Measurements from ENCODE around the gene HACD3.
A peak's percentile ranks its signal among the peaks of the same experiment; 100 is the strongest.
"Not testable (repeated sequence)": the region's sequence is repeated elsewhere in the genome, so short reads cannot be mapped to it uniquely, and the experiment has no call there.

Gene HACD3

GRCh38 chr15:65541231-65541820 lies 11.1 kb downstream of the HACD3 start:
- DNase-seq (ENCODE audit: low read depth) = no peak
- TF ChIP-seq, protein P1, sequence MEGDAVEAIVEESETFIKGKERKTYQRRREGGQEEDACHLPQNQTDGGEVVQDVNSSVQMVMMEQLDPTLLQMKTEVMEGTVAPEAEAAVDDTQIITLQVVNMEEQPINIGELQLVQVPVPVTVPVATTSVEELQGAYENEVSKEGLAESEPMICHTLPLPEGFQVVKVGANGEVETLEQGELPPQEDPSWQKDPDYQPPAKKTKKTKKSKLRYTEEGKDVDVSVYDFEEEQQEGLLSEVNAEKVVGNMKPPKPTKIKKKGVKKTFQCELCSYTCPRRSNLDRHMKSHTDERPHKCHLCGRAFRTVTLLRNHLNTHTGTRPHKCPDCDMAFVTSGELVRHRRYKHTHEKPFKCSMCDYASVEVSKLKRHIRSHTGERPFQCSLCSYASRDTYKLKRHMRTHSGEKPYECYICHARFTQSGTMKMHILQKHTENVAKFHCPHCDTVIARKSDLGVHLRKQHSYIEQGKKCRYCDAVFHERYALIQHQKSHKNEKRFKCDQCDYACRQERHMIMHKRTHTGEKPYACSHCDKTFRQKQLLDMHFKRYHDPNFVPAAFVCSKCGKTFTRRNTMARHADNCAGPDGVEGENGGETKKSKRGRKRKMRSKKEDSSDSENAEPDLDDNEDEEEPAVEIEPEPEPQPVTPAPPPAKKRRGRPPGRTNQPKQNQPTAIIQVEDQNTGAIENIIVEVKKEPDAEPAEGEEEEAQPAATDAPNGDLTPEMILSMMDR (IDR thresholded peaks at IDR 0.05; ENCODE audit: insufficient read depth, low read depth, low read length, missing control alignments) = no peak

DNA sequence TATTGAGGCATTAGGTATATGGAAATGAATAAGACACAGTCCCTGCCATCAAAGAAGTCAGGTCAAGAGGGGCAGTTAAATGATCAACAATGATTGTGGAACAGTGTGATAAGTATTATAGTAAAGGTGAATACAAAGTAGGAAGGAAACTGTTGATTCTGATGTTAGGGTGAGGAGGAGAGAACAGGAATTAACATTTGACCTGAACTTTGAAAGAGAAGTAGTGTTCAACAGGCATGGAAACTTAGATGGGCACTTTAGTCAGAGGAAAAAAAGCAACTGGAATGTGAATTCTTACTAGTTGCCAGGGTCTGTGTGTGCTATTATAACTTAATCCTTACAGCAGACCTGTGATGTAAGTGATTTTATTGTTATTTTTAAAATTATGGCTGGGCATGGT lies 17.6 kb downstream of the HACD3 start:
- TF ChIP-seq, protein P1 (IDR thresholded peaks at IDR 0.05; ENCODE audit: insufficient read depth, low read depth, low read length, missing control alignments) = no peak
- H3K4me3 ChIP-seq (ENCODE audit: low read length) = no peak overlapping the region
- DNase-seq (ENCODE audit: low read depth) = no peak

More at GRCh38 chr15:65541231-65541820, 11.1 kb downstream of the HACD3 start:
- no peak overlapping the region for H3K4me3 ChIP-seq (ENCODE audit: low read length)

DNA sequence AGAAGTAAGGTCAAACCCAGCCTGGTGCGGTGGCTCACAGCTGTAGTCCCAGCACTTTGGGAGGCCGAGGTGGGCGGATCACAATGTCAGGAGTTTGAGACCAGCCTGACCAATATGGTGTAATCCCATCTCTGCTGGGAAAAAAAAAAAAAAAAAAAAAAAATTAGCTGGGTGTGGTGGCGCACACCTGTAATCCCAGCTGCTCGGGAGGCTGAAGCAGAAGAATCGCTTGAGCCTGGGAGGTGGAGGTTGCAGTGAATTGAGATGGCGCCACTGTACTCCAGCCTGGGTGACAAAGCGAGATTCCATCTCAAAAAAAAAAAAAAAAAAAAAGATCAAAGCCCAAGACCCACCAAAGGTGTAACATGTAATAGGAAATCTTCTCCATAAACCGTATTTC lies 19.0 kb downstream of the HACD3 start:
- not testable (repeated sequence) for H3K4me3 ChIP-seq (ENCODE audit: low read length); DNase-seq (ENCODE audit: low read depth)

GRCh38 chr15:65550681-65551098 lies 20.4 kb downstream of the HACD3 start:
- TF ChIP-seq, protein P1 (IDR thresholded peaks at IDR 0.05; ENCODE audit: insufficient read depth, low read depth, low read length, missing control alignments) = no peak
- no peak for DNase-seq (ENCODE audit: low read depth)
- H3K4me3 ChIP-seq (ENCODE audit: low read length) = no peak overlapping the region

GRCh38 chr15:65551183-65551582 lies 20.9 kb downstream of the HACD3 start:
- DNase-seq (ENCODE audit: low read depth) = no peak
- no peak overlapping the region for H3K4me3 ChIP-seq (ENCODE audit: low read length)
- TF ChIP-seq, protein P1 (IDR thresholded peaks at IDR 0.05; ENCODE audit: insufficient read depth, low read depth, low read length, missing control alignments) = no peak

DNA sequence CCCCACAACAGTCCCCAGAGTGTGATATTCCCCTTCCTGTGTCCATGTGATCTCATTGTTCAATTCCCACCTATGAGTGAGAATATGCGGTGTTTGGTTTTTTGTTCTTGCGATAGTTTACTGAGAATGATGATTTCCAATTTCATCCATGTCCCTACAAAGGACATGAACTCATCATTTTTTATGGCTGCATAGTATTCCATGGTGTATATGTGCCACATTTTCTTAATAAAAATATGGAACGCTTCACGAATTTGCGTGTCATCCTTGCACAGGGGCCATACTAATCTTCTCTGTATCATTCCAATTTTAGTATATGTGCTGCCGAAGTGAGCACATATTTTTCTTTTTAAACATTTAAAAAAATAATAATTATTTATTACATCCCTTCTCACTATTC lies 22.6 kb downstream of the HACD3 start:
- H3K4me3 ChIP-seq (ENCODE audit: low read length); DNase-seq (ENCODE audit: low read depth): not testable (repeated sequence)

- no peak overlapping the region for H3K4me3 ChIP-seq (ENCODE audit: low read length)
- DNase-seq (ENCODE audit: low read depth) = no peak
- TF ChIP-seq, protein P1 (IDR thresholded peaks at IDR 0.05; ENCODE audit: insufficient read depth, low read depth, low read length, missing control alignments) = no peak
Measured at GRCh38 chr15:65553691-65554090, 23.4 kb downstream of the HACD3 start.

DNA sequence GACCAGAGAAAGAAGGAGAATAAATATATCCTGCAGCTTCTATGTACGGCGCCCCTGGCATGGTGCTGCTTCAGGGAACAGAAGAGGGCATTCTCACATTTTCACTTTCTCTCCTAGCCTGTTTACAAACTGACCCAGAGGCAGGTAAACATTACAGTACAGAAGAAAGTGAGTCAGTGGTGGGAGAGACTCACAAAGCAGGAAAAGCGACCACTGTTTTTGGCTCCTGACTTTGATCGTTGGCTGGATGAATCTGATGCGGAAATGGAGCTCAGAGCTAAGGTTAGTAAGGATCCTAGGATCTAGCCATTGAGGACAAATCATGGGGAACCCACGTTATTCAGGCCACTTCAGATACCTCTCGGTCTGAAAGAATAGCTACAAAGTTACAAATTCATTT lies 26.4 kb downstream of the HACD3 start:
- TF ChIP-seq, protein P1 (IDR thresholded peaks at IDR 0.05; ENCODE audit: insufficient read depth, low read depth, low read length, missing control alignments) = no peak
- peak; percentile 8 for DNase-seq (ENCODE audit: low read depth)
- H3K4me3 ChIP-seq (ENCODE audit: low read length) = no peak overlapping the region

Measured in epithelial cell of esophagus (primary cell).